Islet of Langerhans (tissue), 1 donor: ENCODE results near the gene RTCA.
A peak's percentile ranks its signal among the peaks of the same experiment; 100 is the strongest.
"Not testable (repeated sequence)": the region's sequence is repeated elsewhere in the genome, so short reads cannot be mapped to it uniquely, and the experiment has no call there.

Source experiments
- FAIRE-seq: peaks from one replicate; lab custom pipeline; 2011; peaks lifted over from hg19 to GRCh38; lab: Jason Lieb, UNC

The RTCA gene

GRCh38 chr1:100265931-100266740 is at the start of gene RTCA:
RTCA (plus strand) TSS chr1:100266216; CDS start chr1:100266376, 160 bp downstream.
- FAIRE-seq, result no peak

DNA sequence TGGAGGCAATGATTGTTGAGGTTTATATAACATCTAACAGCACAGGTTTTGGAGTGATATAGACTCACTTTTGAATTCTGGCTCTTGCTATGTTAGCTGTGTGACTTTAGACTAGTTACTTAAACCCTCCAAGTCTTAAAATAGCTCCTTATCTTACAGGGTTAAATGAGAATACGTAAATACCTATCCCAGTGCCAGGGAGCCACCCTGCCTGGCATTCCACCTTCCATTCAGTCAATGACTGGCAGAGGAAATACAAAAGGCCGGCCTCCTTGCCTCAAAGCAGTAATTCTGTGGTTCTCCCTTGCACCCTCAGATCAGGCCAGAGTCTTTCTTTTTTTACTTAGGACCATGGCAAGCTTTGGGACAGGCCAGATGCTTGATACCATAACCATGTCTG is 48.2 kb upstream of the RTCA start:
- no peak for FAIRE-seq

- FAIRE-seq, result no peak
Observed at GRCh38 chr1:100219457-100219856, 46.6 kb upstream of the RTCA start.

DNA sequence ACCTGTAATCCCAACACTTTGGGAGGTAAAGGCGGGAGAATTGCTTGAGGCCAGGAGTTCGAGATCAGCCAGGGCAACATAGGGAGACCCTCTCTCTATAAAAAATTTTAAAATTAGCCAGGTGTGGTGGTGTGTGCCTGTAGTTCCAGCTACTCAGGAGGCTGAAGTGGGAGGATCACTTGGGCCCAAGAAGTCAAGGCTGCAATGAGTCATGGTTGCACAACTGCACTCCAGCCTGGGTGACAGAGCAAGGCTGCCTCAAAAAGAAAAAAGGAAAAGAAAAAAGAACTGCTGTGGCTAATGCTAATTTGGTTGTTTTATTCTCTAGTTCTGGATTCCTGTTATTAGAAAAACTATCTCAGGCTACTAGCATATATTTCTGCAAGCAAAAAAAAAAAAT is 46.1 kb upstream of the RTCA start:
- no peak for FAIRE-seq

GRCh38 chr1:100222428-100222827 is 43.6 kb upstream of the RTCA start:
- FAIRE-seq, result no peak

- FAIRE-seq, result peak; percentile 79
Observed at GRCh38 chr1:100229681-100230443, 36.2 kb upstream of the RTCA start.

DNA sequence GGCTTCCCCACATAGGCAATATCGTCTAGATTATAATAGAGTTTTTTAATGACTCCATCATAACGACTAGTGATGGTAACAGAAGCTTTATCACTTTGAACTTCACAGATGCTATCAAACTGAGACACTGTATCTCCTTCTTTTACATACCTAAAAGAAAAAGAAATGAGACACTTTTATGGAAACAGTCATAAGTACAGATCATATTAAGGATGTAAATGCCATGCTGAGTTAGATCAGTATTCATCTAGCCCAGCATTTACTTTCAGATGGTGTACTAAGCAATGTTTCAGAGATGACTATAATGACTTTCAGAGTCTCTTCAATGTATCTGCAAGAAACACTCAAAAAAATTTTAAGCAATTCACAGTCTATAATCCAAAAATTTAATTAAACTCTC is 35.3 kb upstream of the RTCA start:
- FAIRE-seq, result no peak

DNA sequence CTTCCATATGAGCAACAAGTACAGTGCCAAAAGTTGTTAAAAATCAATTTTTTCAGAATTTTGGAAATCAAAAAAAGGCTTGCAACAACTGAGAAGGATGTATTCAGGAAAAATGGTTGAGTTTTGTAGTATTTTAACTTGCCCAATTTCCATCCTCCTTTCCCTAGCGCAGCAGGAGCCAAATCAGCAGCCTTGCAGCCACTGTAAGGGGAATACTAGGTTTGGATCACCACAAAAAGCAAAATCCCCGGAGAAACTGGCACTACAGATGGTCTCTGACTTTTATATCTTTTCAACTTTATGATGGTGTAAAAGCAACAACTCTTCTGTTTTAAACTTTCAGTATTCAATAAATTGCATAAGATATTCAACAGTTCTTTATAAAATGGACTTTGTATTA is 34.3 kb upstream of the RTCA start:
- FAIRE-seq, result no peak

- FAIRE-seq, result no peak
Observed at GRCh38 chr1:100232156-100232555, 33.9 kb upstream of the RTCA start.

GRCh38 chr1:100233566-100233965 is 32.5 kb upstream of the RTCA start:
- not testable (repeated sequence) for FAIRE-seq

- no peak for FAIRE-seq
Observed at GRCh38 chr1:100234432-100234831, 31.6 kb upstream of the RTCA start.

- FAIRE-seq, result no peak
Observed at GRCh38 chr1:100237091-100237490, 28.9 kb upstream of the RTCA start.

DNA sequence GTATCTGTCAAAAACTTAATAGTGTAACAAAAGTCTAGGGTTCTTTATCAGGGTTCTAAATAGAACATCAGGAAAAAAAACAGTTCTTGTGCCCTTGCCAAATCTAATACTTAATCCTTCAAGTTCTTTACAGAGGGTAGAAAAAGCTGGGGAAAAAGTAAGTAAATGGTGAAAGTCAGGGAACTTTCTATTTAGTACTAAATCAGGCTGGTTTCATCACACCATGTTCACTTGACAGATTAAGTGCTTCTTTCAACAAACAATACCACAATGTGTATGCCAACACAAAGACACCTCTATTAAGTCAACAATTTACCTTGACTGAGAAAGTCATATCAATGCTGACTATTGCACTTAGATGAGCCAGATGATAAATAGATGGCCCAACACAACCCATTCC is 26.1 kb upstream of the RTCA start:
- no peak for FAIRE-seq

DNA sequence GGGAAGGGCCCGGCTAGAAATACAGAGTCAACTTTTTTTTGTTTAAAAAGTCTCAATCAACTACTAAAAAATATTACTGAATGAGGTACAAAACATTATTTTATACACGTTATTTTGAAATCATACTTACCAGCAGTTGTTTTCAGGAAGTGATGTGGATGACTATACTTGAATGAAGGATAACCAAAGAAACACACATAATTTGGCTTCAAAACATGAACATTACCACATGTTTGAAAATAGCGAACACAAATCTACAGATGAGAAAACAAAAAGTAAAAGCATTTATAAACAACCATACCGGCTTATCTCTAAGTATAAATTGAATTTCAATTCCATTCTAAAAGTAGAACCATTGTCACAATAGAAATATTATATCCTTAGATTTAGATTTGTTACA is 25.4 kb upstream of the RTCA start:
- FAIRE-seq, result no peak

- FAIRE-seq, result no peak
Observed at GRCh38 chr1:100246738-100247137, 19.3 kb upstream of the RTCA start.

DNA sequence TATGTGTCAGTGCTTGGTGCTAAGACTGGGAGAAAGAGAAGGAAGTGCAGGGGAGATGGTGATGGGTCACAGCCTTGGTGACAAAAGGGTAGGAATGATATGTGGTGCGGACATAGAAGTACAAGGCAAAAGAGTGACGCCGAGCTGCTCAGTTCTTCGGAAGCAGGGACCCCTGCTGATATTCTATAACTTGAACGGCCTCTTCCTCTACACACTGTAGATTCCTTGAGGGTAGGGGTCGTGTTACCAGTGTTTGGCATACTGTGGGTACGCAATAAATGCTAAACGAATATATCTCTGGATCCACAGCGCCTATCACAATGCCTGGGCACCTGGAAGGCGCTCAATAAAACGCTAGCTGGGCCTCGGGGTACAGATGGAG is 16.9 kb upstream of the RTCA start:
- no peak for FAIRE-seq

- FAIRE-seq, result peak; percentile 96
Observed at GRCh38 chr1:100249537-100250257, 16.3 kb upstream of the RTCA start, which contains the start of gene DBT. DBT (minus strand) TSS chr1:100249834; CDS start chr1:100249820, 14 bp downstream.

GRCh38 chr1:100250264-100250663 is 15.8 kb upstream of the RTCA start:
- FAIRE-seq, result no peak

DNA sequence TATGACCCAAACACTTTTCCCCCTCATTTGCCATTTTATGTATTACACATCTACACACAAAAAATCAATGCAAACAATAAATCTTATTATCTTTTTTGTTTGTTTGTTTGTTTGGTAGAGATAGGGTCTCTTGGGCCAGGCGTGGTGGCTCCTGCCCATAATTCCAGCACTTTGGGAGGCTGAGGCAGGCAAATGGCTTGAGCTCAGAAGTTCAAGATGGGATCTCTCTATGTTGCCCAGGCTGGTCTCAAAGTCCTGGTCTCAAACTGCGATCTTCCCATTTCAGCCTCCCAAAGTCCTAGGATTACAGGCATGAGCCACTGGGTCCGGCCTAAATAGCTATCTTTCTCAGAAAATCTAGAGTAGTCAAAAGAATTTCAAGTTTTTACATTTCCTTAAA is 15.2 kb upstream of the RTCA start:
- FAIRE-seq, result no peak

DNA sequence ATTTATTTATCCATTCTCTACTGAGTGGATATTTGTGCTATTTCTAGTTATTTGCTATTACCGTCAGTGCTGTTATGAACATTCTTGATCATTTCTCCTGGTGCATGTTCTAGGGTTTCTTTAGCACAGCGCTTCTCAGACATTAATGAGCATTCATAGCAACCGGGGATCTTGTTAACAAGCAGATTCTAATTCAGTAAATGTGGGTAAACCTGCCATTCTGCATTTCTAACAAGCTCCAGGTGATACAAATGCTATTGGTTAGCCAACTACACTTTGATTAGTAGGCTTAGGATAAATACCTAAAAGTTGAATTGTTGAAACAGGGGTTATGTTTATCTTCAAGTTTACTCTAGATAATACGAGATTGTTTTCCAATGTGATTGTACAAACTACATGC is 13.1 kb upstream of the RTCA start:
- no peak for FAIRE-seq

GRCh38 chr1:100253552-100253951 is 12.5 kb upstream of the RTCA start:
- no peak for FAIRE-seq

- FAIRE-seq, result not testable (repeated sequence)
Observed at GRCh38 chr1:100256273-100256672, 9.7 kb upstream of the RTCA start.

DNA sequence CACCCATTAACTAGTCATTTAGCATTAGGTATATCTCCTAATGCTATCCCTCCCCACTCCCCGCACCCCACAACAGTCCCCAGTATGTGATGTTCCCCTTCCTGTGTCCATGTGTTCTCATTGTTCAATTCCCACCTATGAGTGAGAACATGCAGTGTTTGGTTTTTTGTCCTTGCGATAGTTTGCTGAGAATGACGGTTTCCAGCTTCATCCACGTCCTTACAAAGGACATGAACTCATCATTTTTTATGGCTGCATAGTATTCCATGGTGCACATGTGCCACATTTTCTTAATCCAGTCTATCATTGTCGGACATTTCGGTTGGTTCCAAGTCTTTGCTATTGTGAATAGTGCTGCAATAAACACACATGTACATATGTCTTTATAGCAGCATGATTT is 7.6 kb upstream of the RTCA start:
- not testable (repeated sequence) for FAIRE-seq
